GM21723 (cell line): ENCODE results near the gene ANXA1.
"Not testable (repeated sequence)": the region's sequence is repeated elsewhere in the genome, so short reads cannot be mapped to it uniquely, and the experiment has no call there.

Source experiments
- ATAC-seq: cut with Tn5 transposase; IDR thresholded peaks from one replicate; pipeline ENCODE4 v1.9.1; 2021; ENCODE audit warnings: mild to moderate bottlenecking, moderate library complexity; ENCODE audit not compliant: unreplicated experiment

The ANXA1 gene

GRCh38 chr9:73165911-73166310 is 14.2 kb downstream of the ANXA1 start:
- ATAC-seq: no peak

- no peak for ATAC-seq
These were observed 14.8 kb downstream of the ANXA1 start for GRCh38 chr9:73166468-73166867.

- peak; percentile 60 for ATAC-seq
These were observed 15.9 kb downstream of the ANXA1 start for GRCh38 chr9:73167614-73168013.

- ATAC-seq: no peak
These were observed 16.8 kb downstream of the ANXA1 start for GRCh38 chr9:73168298-73168934.

GRCh38 chr9:73170185-73170957 is 18.7 kb downstream of the ANXA1 start:
- no peak for ATAC-seq

- ATAC-seq: no peak
These were observed 21.2 kb downstream of the ANXA1 start for GRCh38 chr9:73172901-73173215.

GRCh38 chr9:73173557-73174329 is 22.1 kb downstream of the ANXA1 start:
- no peak for ATAC-seq

- no peak for ATAC-seq
These were observed 22.8 kb downstream of the ANXA1 start for GRCh38 chr9:73174330-73174980.

GRCh38 chr9:73176450-73176875 is 24.8 kb downstream of the ANXA1 start:
- ATAC-seq: no peak

GRCh38 chr9:73178044-73178443 is 26.4 kb downstream of the ANXA1 start:
- no peak for ATAC-seq

GRCh38 chr9:73179589-73179988 is 27.9 kb downstream of the ANXA1 start:
- no peak for ATAC-seq

- no peak for ATAC-seq
These were observed 28.7 kb downstream of the ANXA1 start for GRCh38 chr9:73180403-73180802.

GRCh38 chr9:73182928-73183327 is 31.3 kb downstream of the ANXA1 start:
- no peak for ATAC-seq

- no peak for ATAC-seq
These were observed 31.8 kb downstream of the ANXA1 start for GRCh38 chr9:73183428-73183827.

- no peak for ATAC-seq
These were observed 32.5 kb downstream of the ANXA1 start for GRCh38 chr9:73183917-73184861.

GRCh38 chr9:73191109-73191508 is 39.4 kb downstream of the ANXA1 start:
- not testable (repeated sequence) for ATAC-seq

- ATAC-seq: no peak
These were observed 42.6 kb downstream of the ANXA1 start for GRCh38 chr9:73194284-73194683.

GRCh38 chr9:73199448-73199847 is 47.8 kb downstream of the ANXA1 start:
- ATAC-seq: no peak

- ATAC-seq: no peak
These were observed 48.2 kb downstream of the ANXA1 start for GRCh38 chr9:73199886-73200285.
